ENCODE results near the gene UBR4. TPM values are rescaled to one million over a fixed set of nuclear protein-coding genes. Genes with fewer than 3 reads are reported as not detected.

Gene UBR4
- total RNA-seq, 1 experiment from 2014 or later: 126 TPM

GRCh38 chr1:19084206-19084738 lies 125.8 kb downstream of the UBR4 start:
- TF ChIP-seq SIN3A (IDR thresholded peaks at IDR 0.05; ENCODE audit: borderline replicate concordance, insufficient read depth, low read depth, low read length) (no peak), TCF7L2 (IDR thresholded peaks at IDR 0.05; ENCODE audit: low read depth, low read length) (no peak), CTCF (IDR thresholded peaks at IDR 0.05) (no peak), POLR2AphosphoS5 (IDR thresholded peaks at IDR 0.05; ENCODE audit: low read depth, low read length) (no peak)
- TF ChIP-seq, protein P1, sequence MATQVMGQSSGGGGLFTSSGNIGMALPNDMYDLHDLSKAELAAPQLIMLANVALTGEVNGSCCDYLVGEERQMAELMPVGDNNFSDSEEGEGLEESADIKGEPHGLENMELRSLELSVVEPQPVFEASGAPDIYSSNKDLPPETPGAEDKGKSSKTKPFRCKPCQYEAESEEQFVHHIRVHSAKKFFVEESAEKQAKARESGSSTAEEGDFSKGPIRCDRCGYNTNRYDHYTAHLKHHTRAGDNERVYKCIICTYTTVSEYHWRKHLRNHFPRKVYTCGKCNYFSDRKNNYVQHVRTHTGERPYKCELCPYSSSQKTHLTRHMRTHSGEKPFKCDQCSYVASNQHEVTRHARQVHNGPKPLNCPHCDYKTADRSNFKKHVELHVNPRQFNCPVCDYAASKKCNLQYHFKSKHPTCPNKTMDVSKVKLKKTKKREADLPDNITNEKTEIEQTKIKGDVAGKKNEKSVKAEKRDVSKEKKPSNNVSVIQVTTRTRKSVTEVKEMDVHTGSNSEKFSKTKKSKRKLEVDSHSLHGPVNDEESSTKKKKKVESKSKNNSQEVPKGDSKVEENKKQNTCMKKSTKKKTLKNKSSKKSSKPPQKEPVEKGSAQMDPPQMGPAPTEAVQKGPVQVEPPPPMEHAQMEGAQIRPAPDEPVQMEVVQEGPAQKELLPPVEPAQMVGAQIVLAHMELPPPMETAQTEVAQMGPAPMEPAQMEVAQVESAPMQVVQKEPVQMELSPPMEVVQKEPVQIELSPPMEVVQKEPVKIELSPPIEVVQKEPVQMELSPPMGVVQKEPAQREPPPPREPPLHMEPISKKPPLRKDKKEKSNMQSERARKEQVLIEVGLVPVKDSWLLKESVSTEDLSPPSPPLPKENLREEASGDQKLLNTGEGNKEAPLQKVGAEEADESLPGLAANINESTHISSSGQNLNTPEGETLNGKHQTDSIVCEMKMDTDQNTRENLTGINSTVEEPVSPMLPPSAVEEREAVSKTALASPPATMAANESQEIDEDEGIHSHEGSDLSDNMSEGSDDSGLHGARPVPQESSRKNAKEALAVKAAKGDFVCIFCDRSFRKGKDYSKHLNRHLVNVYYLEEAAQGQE (IDR thresholded peaks at IDR 0.05; ENCODE audit: insufficient read depth in 1 of 2, low read depth in 2 of 2, low read length in 1 of 2): no peak
- ChIA-PET CTCF (no interaction called here), POLR2A (interaction anchor here (0.6 kb wide), 1 partner anchor 67 kb away, joined by 7 read pairs; no protein-coding TSS in a partner anchor)
- peaks cover 25% of the 10 kb centered on the region for H3K36me3 ChIP-seq (ENCODE audit: control insufficient read depth, insufficient read depth, low read length)
- in situ Hi-C loops (cut with HindIII; ENCODE audit: low pct_unique_long_range_greater_than_20kb, low sequenced_read_pairs) (no loop called here), intact Hi-C loops (cut with micrococcal nuclease; ENCODE audit: unreplicated experiment) (no loop called here)
- no peak for ATAC-seq
- DNase-seq (ENCODE audit: low read depth, low spot score): no peak
- H3K9me3 ChIP-seq (ENCODE audit: control insufficient read depth, insufficient read depth, low read depth, low read length): no peaks in the 10 kb centered on the region
- BruUV-seq (replicated peaks): no TSS peak
- no peak overlapping the region for H3K27ac ChIP-seq (ENCODE audit: low read length)
- H3K4me1 ChIP-seq (ENCODE audit: control insufficient read depth, insufficient read depth, low read length): no peaks in the 10 kb centered on the region; the same call in 1 of the 2 replicates
- no peaks in the 10 kb centered on the region for H3K27me3 ChIP-seq (ENCODE audit: control insufficient read depth, insufficient read depth, low read length)
- no peak overlapping the region for H3K4me3 ChIP-seq (ENCODE audit: low read depth in 2 of 2, low read length in 2 of 2)

DNA sequence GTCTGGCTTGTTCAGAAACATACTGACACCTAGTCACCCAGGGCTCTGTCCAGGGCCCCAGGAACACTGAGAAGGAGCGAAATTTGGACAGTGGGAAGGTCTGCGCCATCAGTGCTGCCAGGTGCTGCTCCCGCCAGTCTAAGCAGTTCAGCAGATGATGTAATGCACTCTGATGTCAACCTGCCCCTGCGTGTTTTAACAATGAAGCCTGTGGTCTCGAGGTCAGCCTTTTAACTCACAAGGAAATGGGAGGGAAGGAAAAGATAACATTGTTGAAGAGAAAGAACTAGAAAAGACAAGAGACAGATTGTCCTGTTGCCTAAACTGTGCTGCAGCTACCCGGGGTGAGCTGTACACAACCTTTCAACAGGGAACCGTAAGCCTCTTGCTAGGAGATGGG lies 127.0 kb downstream of the UBR4 start:
- no peaks in the 10 kb centered on the region; the same call in 1 of the 2 replicates for H3K4me1 ChIP-seq (ENCODE audit: control insufficient read depth, insufficient read depth, low read length)
- H3K27ac ChIP-seq (ENCODE audit: low read length): no peak overlapping the region
- no TSS peak for BruUV-seq (replicated peaks)
- ATAC-seq: no peak
- intact Hi-C loops (cut with micrococcal nuclease; ENCODE audit: unreplicated experiment) (no loop called here), in situ Hi-C loops (cut with HindIII; ENCODE audit: low pct_unique_long_range_greater_than_20kb, low sequenced_read_pairs) (no loop called here)
- ChIA-PET POLR2A (no interaction called here), CTCF (no interaction called here)
- H3K27me3 ChIP-seq (ENCODE audit: control insufficient read depth, insufficient read depth, low read length): no peaks in the 10 kb centered on the region
- H3K9me3 ChIP-seq (ENCODE audit: control insufficient read depth, insufficient read depth, low read depth, low read length): no peaks in the 10 kb centered on the region
- H3K4me3 ChIP-seq (ENCODE audit: low read depth in 2 of 2, low read length in 2 of 2): no peak overlapping the region
- TF ChIP-seq, protein P1 (IDR thresholded peaks at IDR 0.05; ENCODE audit: insufficient read depth in 1 of 2, low read depth in 2 of 2, low read length in 1 of 2): no peak
- TF ChIP-seq SIN3A (IDR thresholded peaks at IDR 0.05; ENCODE audit: borderline replicate concordance, insufficient read depth, low read depth, low read length) (no peak), TCF7L2 (IDR thresholded peaks at IDR 0.05; ENCODE audit: low read depth, low read length) (no peak), CTCF (IDR thresholded peaks at IDR 0.05) (no peak), POLR2AphosphoS5 (IDR thresholded peaks at IDR 0.05; ENCODE audit: low read depth, low read length) (no peak)
- no peak for DNase-seq (ENCODE audit: low read depth, low spot score)
- H3K36me3 ChIP-seq (ENCODE audit: control insufficient read depth, insufficient read depth, low read length): peaks cover 30% of the 10 kb centered on the region

All from Panc1 (cell line).